HepG2 (cell line): ENCODE results near the gene SMAD3. TPM values are rescaled to one million over a fixed set of nuclear protein-coding genes. Genes with fewer than 3 reads are reported as not detected.

Experiments
- AKAP8 ChIP-seq: sonication (generic); formaldehyde crosslinking; IDR thresholded peaks from 2 replicates; pipeline ENCODE4 v1.5.1; 2020; ENCODE audit warnings: mild to moderate bottlenecking, missing genetic modification reagents
- ARNTL ChIP-seq: sonication (generic); formaldehyde crosslinking; IDR thresholded peaks from 2 replicates; pipeline ENCODE4 v1.4.0; 2020; ENCODE audit warnings: mild to moderate bottlenecking, missing genetic modification reagents
- ATF1 ChIP-seq: IDR thresholded peaks from 2 replicates; pipeline ENCODE4 v1.6.1; 2016; ENCODE audit warnings: mild to moderate bottlenecking, control low read depth
- ATF7 ChIP-seq, 2 experiments: fragments of 450-650 bp in 1 of 2; sonication (generic) in 1 of 2; formaldehyde crosslinking in 1 of 2; IDR thresholded peaks; 2 replicates each; pipeline versions ENCODE4 v1.4.0 to v1.6.1; 2016 to 2020; ENCODE audit warnings: antibody characterized with exemption in 1 of 2, mild to moderate bottlenecking in 1 of 2, missing genetic modification reagents in 1 of 2
- DRAP1 ChIP-seq: IDR thresholded peaks from 2 replicates; pipeline ENCODE4 v1.6.1; 2016; ENCODE audit warnings: missing genetic modification reagents, missing compliant biosample characterization
- EP300 ChIP-seq, 3 experiments: sonication (generic) in 1 of 3; formaldehyde crosslinking in 1 of 3; IDR thresholded peaks; 2 replicates each; pipeline versions ENCODE4 v1.5.1 to v1.6.1; 2011 to 2020; ENCODE audit warnings: low read depth in 2 of 3, low read length in 2 of 3, borderline replicate concordance in 1 of 3, improper control_type of control experiment in 1 of 3, mild to moderate bottlenecking in 1 of 3, missing genetic modification reagents in 1 of 3, moderate library complexity in 1 of 3
- ETV6 ChIP-seq: sonication (generic); formaldehyde crosslinking; conservative IDR thresholded peaks from 2 replicates; pipeline ENCODE4 v1.4.0; 2020; ENCODE audit warnings: missing genetic modification reagents
- HDAC1 ChIP-seq: sonication (generic); formaldehyde crosslinking; IDR thresholded peaks from 2 replicates; pipeline ENCODE4 v1.5.1; 2020; ENCODE audit warnings: mild to moderate bottlenecking, missing genetic modification reagents
- HNF1A ChIP-seq, 2 experiments: sonication (generic) in 1 of 2; formaldehyde crosslinking in 1 of 2; IDR thresholded peaks; 2 replicates each; pipeline versions ENCODE4 v1.4.0 to v1.6.1; 2016 to 2020; ENCODE audit warnings: borderline replicate concordance in 1 of 2, low read depth in 1 of 2, mild to moderate bottlenecking in 1 of 2, missing genetic modification reagents in 1 of 2
- MZF1 ChIP-seq: sonication (generic); formaldehyde crosslinking; IDR thresholded peaks from 2 replicates; pipeline ENCODE4 v1.8.1; 2023; ENCODE audit warnings: mild to moderate bottlenecking, missing genetic modification reagents, borderline replicate concordance
- NCOA1 ChIP-seq: sonication (generic); formaldehyde crosslinking; IDR thresholded peaks from 2 replicates; pipeline ENCODE4 v1.9.0; 2021; ENCODE audit warnings: missing genetic modification reagents
- NFE2 ChIP-seq: sonication (generic); formaldehyde crosslinking; IDR thresholded peaks from 2 replicates; pipeline ENCODE4 v1.4.0; 2020; ENCODE audit warnings: missing genetic modification reagents
- NFYC ChIP-seq: IDR thresholded peaks from 2 replicates; pipeline ENCODE4 v1.6.1; 2016; ENCODE audit warnings: missing genetic modification reagents, missing compliant biosample characterization
- PRDM4 ChIP-seq: sonication (generic); formaldehyde crosslinking; IDR thresholded peaks from 2 replicates; pipeline ENCODE4 v1.9.0; 2021; ENCODE audit warnings: missing genetic modification reagents, borderline replicate concordance
- REPIN1 ChIP-seq: sonication (generic); formaldehyde crosslinking; IDR thresholded peaks from 2 replicates; pipeline ENCODE4 v1.8.0; 2022; ENCODE audit warnings: missing genetic modification reagents, low read depth, mild to moderate bottlenecking, borderline replicate concordance
- SMARCE1 ChIP-seq: fragments of 450-650 bp; IDR thresholded peaks from 2 replicates; pipeline ENCODE4 v1.6.1; 2017; ENCODE audit warnings: borderline replicate concordance
- SNAI1 ChIP-seq: sonication (generic); formaldehyde crosslinking; IDR thresholded peaks from 2 replicates; pipeline ENCODE4 v1.5.0; 2020; ENCODE audit warnings: mild to moderate bottlenecking, missing genetic modification reagents, borderline replicate concordance
- STAG1 ChIP-seq: sonication (generic); formaldehyde crosslinking; IDR thresholded peaks from 2 replicates; pipeline ENCODE4 v1.4.0; 2020; ENCODE audit warnings: missing genetic modification reagents
- ZNF468 ChIP-seq: sonication (generic); formaldehyde crosslinking; IDR thresholded peaks from 2 replicates; pipeline ENCODE4 v1.8.0; 2022; ENCODE audit warnings: mild to moderate bottlenecking, moderate library complexity, missing genetic modification reagents
- ZNF510 ChIP-seq: sonication (generic); formaldehyde crosslinking; IDR thresholded peaks from 2 replicates; pipeline ENCODE4 v1.4.0; 2020; ENCODE audit warnings: low read depth, mild to moderate bottlenecking, missing genetic modification reagents
- ZNF546 ChIP-seq: sonication (generic); formaldehyde crosslinking; conservative IDR thresholded peaks from 2 replicates; pipeline ENCODE4 v1.8.1; 2023; ENCODE audit warnings: mild to moderate bottlenecking, missing genetic modification reagents
- ZNF563 ChIP-seq: sonication (generic); formaldehyde crosslinking; IDR thresholded peaks from 2 replicates; pipeline ENCODE4 v1.8.0; 2022; ENCODE audit warnings: mild to moderate bottlenecking, moderate library complexity, missing genetic modification reagents
- polyA plus RNA-seq, 8 experiments: library from polyadenylated mRNA; depleted of rRNA in 3 of 8; stranded (reverse) in 7 of 8; unstranded in 1 of 8; fragments of >200 nt; fragmentation: Illumina TruSeq in 4 of 8; extraction: Trizol in 4 of 8; gene quantifications; 2 replicates each; pipeline versions ENCODE4 v1.2.1 to v1.2.3, GENCODE V29; 2011 to 2016; ENCODE audit warnings: low read depth in 4 of 8, missing spikeins in 1 of 8, mixed read lengths in 1 of 8; ENCODE audit not compliant: insufficient read depth in 1 of 8
- total RNA-seq, 5 experiments: library from RNA; depleted of rRNA; stranded (reverse); fragments of >200 nt; fragmentation: Illumina TruSeq; extraction: Trizol; gene quantifications; 2 replicates each; pipeline ENCODE4 v1.2.3, GENCODE V29; 2016; ENCODE audit warnings: low read depth in 1 of 5

Gene SMAD3
- total and polyA plus RNA-seq, 2 of the 13 experiments (the other 11 are each of a cell fraction or from before 2014, with no cell fraction given), result 8.6 to 56.3 TPM

- TF ChIP-seq HNF1A (IDR thresholded peaks at IDR 0.05; ENCODE audit: low read depth), result no peak
- no peak for TF ChIP-seq HNF1A (CRISPR knock-in tag; IDR thresholded peaks at IDR 0.05; ENCODE audit: borderline replicate concordance)
- TF ChIP-seq ZNF546 (CRISPR knock-in tag), result 0 out of 2 replicates have a peak, but pooled peaks have one; percentile 44
- TF ChIP-seq SMARCE1, result no peak
- 0 out of 4 replicates have a peak, but pooled peaks of 1 of the 2 experiments have one; percentile 13 for TF ChIP-seq EP300 (IDR thresholded peaks at IDR 0.05; ENCODE audit: low read depth in 2 of 2, low read length in 2 of 2)
- peak; percentile 24; the same call in 1 of the 2 replicates for TF ChIP-seq EP300 (CRISPR knock-in tag; IDR thresholded peaks at IDR 0.05; ENCODE audit: borderline replicate concordance)
- no peak for TF ChIP-seq ATF7 (IDR thresholded peaks at IDR 0.05)
- TF ChIP-seq ATF7 (CRISPR knock-in tag; IDR thresholded peaks at IDR 0.05), result no peak
- no peak for TF ChIP-seq ZNF510 (CRISPR knock-in tag)
- no peak for TF ChIP-seq ETV6
- TF ChIP-seq STAG1 (CRISPR knock-in tag), result peak; percentile 38
- no peak for TF ChIP-seq NFE2
- TF ChIP-seq NFYC, result no peak
- TF ChIP-seq MZF1 (CRISPR knock-in tag), result no peak
- no peak for TF ChIP-seq ATF1
- no peak for TF ChIP-seq SNAI1 (CRISPR knock-in tag)
- TF ChIP-seq ARNTL (CRISPR knock-in tag), result no peak
- peak; percentile 37; the same call in 1 of the 2 replicates for TF ChIP-seq REPIN1 (CRISPR knock-in tag)
- no peak for TF ChIP-seq AKAP8 (CRISPR knock-in tag)
- no peak for TF ChIP-seq DRAP1 (CRISPR knock-in tag)
- no peak for TF ChIP-seq NCOA1 (CRISPR knock-in tag)
- peak; percentile 33; the same call in 1 of the 2 replicates for TF ChIP-seq ZNF563 (CRISPR knock-in tag)
- no peak for TF ChIP-seq PRDM4 (CRISPR knock-in tag)
- TF ChIP-seq HDAC1 (CRISPR knock-in tag), result peak; percentile 71
- TF ChIP-seq ZNF468 (CRISPR knock-in tag), result no peak
Observed at GRCh38 chr15:67064607-67065530, 533 bp upstream of the SMAD3 start (continued).
